Testis (tissue), 2 donors: Measurements from ENCODE around the gene DMTF1.

Experiments
- CTCF ChIP-seq, 3 experiments: fragments of 450-650 bp in 2 of 3; fragments of 200-600 bp in 1 of 3; sonication (generic) in 1 of 3; IDR thresholded peaks; one replicate each; pipeline ENCODE4 v1.5.1; 2016 to 2019; ENCODE audit warnings: antibody characterized with exemption in 3 of 3, mild to moderate bottlenecking in 2 of 3, moderate library complexity in 1 of 3
- POLR2A ChIP-seq: fragments of 450-650 bp; IDR thresholded peaks from one replicate; pipeline ENCODE4 v1.6.1; 2017; ENCODE audit warnings: antibody characterized with exemption, mild to moderate bottlenecking, moderate library complexity

DNA sequence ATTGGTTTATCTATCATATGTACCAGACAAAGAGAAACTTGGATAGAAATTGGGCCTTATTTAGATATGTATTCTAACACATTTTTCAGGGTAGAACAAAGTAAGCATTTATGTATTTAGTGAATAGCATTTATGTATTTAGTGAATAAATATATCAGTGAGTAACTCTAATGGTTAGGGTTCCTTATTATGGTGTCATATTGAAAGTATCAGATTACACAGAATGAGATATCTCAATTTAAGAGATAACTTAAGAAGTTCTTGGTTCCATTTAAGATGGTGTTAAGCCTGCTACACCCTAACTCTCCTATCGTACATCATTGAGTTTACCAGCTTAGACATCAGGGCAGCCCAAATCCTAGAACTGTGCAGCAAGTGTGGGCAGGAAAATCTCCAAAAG, 35.9 kb upstream of the DMTF1 start:
- TF ChIP-seq CTCF (IDR thresholded peaks at IDR 0.05) (no peak), POLR2A (no peak)
